SKM-1 treated with dmso at 0.1 percent for 144 hours (cell line): ENCODE results near the gene BEX3.
"Not testable (repeated sequence)": the region's sequence is repeated elsewhere in the genome, so short reads cannot be mapped to it uniquely, and the experiment has no call there.

Experiments used
- DNase-seq: peaks from one replicate; lab custom pipeline; 2025; ENCODE audit not compliant: unreplicated experiment; lab: John Stamatoyannopoulos, UW

Gene BEX3

GRCh38 chrX:103376118-103376978, at the start of gene BEX3:
Gene BEX3 (plus strand): TSS chrX:103376538. CDS start chrX:103377522, 984 bp downstream.
- no peak for DNase-seq

GRCh38 chrX:103329991-103330390, 46.3 kb upstream of the BEX3 start, which contains the start of gene TCEAL7:
Gene TCEAL7 (plus strand): TSS chrX:103330239. CDS start chrX:103331404, 1,165 bp downstream.
- no peak for DNase-seq

GRCh38 chrX:103330681-103331288, 45.6 kb upstream of the BEX3 start:
- DNase-seq: no peak

- no peak for DNase-seq
These were observed 37.7 kb upstream of the BEX3 start for GRCh38 chrX:103338663-103339062.

GRCh38 chrX:103343105-103343504, 33.2 kb upstream of the BEX3 start:
- no peak for DNase-seq

- DNase-seq: no peak
These were observed 31.7 kb upstream of the BEX3 start for GRCh38 chrX:103344606-103345005.

- DNase-seq: no peak
These were observed 28.5 kb upstream of the BEX3 start for GRCh38 chrX:103347682-103348397.

DNA sequence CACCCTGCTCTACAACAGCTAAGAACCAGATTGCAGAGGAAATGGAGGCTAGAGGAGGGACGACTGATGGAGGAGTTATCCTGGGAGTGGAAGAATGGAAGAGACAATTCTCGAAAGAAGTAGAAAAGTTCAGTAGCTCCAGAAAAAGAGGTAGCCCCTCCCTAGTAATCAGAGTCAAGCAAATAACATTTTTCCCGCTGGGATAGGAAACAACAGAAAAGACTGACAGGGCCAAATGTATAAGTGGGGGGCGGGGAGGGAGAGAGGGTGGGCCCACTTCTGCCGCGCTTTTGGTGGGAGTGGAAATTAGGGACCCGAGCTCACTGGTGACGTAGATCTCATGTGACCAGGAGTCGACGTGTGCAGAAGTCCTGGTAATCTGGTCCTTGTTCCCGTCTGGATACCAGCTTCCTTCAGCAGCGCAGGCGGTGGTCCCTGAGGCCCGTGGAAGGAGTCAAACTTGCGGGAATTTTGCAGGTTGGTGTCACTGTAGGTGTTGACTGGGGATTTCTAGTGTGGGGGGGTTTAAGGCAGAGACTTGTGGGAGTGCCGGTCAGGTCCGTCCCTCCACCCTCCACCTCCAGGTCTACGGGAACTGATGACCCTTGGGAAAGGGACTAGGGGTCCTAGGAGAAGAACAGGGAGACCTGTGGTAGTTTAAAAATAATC, 20.1 kb upstream of the BEX3 start, which contains the start of gene TCEAL9:
Gene TCEAL9 (plus strand): TSS at position 377 of the 669 bp plus-strand sequence. CDS start 1,179 bp downstream, outside the sequence.
- DNase-seq: no peak

DNA sequence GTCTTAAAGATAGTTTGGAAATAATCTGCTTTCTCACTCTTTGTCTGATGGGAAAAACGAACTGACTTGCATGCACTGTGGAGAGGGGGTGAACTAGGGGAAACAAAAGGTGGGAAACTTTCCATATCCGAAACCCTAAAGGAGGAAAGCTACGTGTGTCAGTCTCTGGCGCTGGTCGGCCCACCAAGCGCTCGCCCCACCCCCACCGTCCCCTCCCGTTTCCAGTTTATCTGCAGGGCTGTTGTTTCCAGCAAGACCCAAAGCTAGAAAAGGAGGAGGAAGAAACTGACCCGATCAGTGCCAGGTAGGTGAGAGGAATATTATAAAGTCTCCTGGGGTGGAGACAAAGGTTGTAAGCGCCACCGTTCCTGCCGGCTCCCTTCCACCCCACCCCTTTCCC, 19.5 kb upstream of the BEX3 start:
- DNase-seq: no peak

GRCh38 chrX:103357871-103358270, 18.5 kb upstream of the BEX3 start:
- no peak for DNase-seq

DNA sequence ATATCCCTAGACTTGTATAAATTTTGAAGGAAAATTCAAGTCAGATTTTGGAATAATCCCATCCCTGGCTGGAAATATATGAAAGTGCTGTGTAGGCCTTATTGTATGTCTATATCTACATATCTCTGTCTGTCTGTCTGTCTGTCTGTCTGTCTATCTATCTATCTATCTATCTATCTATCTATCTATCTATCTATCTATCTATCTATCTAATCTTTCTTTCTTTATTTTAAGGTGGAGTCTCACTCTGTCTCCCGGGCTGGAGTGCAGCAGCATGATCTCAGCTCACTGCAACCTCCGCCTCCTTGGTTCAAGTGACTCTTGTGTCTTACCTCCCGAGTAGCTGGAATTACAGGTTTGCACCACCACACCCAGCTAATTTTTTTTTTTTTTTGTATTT, 16.7 kb upstream of the BEX3 start:
- not testable (repeated sequence) for DNase-seq

DNA sequence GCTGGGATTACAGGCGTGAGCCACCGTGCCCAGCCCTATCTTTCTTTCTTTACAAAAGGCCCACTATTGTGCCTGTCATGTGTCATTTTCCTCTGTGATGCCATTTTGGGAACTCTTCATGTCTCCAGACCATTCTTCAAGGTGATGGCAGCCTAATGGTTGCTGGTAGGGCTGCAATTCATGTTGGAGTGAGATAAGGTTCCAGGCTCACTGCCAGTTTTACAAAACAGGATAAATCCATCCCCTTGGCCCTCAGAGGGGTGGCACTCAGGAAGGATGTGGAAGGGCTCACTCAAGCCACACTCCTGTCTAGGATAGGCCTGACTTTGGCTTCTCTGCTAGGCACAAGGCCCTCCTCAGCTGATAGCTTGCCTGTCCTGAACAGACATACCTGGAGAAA, 16.2 kb upstream of the BEX3 start:
- DNase-seq: no peak

DNA sequence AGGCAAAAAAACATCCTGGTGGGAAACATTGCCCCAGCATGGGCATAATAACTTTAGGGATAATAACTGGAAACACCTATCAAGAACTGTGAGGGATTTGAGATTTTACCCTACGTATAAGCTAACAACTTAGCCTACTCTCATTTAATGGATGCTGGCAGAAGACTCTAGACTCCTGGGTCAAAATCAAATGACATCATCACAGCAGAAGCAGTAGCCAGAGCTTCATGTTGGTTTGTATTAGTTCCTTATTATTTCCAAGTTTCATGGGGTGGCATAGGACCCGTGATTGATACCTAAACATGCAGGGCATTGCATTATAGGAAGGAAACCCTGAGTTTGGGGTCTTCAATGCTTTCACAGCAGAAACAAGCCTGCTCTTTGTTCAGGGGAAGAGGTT, 15.4 kb upstream of the BEX3 start:
- no peak for DNase-seq

DNA sequence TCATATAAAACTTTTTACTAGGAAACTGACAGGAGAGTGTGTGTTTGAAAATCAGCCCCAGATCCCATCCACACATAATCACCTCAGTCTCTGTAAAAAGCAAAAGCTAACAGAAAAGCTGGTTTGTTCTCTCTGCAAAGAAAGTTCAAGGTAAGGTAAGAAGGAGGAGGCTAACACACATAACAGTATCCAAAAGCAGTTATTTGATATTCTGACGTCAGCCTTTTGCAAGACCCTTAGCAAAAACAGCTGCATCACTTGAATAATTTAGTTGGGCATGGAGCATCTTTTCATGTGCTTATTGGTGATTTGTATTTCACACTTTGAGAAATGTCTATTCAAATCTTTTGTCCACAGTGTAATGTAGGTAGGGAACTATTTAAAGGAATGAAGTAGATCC, 14.5 kb upstream of the BEX3 start:
- no peak for DNase-seq

DNA sequence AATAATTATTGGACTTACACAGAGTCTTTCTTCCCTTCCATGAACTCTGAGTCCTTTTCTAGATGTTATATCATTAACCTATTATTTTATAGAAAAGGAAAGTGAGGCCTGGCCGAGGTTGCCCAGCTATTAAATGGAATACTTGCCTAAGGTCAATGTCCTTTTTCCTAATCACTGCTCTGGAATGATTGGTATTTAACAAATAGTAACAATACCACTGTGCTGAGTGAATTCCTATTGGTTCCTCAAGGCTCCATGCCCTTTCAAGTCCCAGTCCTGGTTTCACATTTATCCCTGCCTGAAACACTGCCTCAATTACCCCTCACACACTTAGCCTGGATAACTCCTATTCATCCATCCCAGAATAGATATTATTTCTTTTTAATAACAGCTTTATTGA, 13.9 kb upstream of the BEX3 start:
- no peak for DNase-seq

GRCh38 chrX:103363046-103363445, 13.3 kb upstream of the BEX3 start:
- no peak for DNase-seq

DNA sequence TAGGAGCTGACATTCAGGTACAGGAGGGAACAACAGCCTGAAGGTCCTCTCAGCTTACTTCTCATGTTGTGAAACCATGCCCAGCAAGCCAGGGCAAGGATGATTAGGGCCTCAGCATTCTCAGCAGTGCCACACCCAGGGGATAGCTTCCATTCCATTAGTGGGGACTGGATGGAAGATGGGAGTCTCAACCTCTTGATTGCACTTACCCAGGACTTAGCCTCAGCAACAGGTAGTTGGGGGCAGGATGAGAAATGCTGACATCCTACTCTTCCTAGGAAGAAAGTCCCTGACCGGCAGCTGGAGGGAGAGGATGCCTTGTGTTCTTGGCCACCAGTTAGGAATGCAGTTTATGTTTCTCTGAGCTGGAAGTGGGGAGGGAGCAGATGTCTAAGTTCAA, 8.8 kb upstream of the BEX3 start:
- DNase-seq: no peak

DNA sequence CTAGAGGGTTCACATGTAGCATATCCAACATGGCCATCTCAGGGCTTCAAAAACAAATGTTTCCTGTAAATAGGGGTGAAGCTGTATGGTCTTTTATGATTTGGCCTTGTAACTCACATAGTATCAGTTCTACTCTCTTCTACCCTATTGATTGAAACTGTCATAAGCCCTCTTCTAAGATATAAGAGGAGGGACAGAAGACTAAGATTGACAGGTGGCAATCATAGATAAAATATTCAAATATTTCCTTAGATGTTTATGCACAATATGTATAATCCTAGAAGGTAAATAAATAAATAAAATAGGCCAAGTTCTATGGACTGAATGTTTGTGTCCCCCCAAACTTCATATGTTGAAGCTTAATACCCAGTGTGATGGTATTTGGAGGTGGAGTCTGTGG, 6.9 kb upstream of the BEX3 start:
- DNase-seq: no peak

DNA sequence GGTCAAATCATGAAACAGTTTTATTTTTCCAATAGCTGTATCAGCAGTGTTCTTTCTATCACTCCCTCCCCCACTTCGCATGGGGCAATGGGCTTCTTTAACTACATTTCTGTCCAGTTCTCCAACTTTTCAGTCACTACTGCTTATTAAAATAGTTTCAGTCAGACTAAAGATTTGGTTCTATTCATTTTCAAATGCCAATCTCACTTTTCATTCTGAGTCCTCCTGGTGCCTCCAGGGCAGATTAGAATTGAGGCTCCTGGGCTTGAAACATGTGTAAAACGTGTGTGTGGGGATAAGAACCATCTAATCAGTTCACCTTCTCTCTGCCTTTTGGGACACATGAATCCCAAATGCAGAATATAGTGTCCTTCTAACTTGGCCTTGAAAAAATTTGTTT, 3.5 kb upstream of the BEX3 start:
- no peak for DNase-seq

- DNase-seq: no peak
These were observed 2.8 kb upstream of the BEX3 start for GRCh38 chrX:103373581-103373980.

DNA sequence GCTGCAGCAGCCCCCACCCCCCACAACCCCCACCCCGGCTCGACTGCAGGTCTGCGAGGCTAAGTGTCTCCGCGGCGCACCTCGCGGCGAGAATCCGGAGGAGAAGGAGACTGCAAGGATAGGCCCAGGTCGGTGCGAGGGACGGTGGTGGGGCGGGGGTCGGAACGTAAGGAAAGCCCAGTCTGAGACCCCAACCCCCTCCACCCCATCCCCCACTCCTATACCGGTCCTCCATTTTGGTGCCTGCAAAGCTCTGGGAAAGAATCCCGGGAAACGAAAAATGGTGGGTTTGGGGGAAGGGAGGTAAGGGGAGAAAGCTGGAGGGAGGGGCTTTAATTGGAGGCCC, 614 bp downstream of the BEX3 start:
- DNase-seq: no peak
